ENCODE measurements around the gene ARFIP1.

Gene ARFIP1, protein sequence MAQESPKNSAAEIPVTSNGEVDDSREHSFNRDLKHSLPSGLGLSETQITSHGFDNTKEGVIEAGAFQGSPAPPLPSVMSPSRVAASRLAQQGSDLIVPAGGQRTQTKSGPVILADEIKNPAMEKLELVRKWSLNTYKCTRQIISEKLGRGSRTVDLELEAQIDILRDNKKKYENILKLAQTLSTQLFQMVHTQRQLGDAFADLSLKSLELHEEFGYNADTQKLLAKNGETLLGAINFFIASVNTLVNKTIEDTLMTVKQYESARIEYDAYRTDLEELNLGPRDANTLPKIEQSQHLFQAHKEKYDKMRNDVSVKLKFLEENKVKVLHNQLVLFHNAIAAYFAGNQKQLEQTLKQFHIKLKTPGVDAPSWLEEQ

DNA sequence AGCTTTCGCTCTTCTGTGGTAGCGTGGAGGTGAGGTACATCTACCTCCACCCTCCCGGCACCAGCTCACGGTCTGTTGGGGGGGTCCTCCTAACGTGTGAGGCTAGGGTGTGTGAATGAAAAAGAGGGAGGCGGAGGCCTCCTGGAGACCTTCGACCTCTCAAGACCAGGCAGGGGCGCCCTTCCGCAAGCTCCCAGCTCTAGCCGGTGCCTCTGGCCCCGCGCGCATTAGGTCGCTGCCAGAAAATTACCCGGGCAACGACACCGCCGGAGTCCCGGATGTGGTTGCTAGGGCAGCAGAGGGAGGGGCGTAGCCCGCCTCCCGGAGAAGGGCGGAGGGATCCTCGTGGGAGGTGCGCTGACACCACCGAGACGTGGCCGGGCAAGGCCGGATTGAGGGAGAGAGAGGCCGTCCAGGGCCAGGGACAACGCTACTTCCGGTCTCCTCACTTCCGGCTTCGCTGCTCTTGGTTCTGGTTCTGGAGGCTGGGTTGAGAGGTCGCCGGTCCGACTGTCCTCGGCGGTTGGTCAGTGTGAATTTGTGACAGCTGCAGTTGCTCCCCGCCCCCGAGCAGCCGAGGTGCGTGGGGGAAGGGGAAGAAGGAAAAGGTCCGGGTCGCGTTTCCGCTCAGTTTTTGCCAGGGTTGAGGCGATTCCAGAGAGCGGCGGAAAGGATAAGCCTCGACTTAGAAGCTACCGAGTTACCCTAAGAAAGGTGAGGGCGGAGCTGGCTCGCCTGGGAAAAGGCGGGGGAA is at the start of gene ARFIP1, which contains the start of gene TIGD4:
Gene ARFIP1 (plus strand): TSS at position 442 of the 754 bp plus-strand sequence. CDS start 49,680 bp downstream, outside the sequence.
Gene TIGD4 (minus strand): TSS at position 218 of the 754 bp plus-strand sequence. CDS start 8,726 bp downstream, outside the sequence.
- TF ChIP-seq SUZ12 (IDR thresholded peaks at IDR 0.05; ENCODE audit: extremely low read depth, insufficient read depth, insufficient read length) (no peak), YY1 (IDR thresholded peaks at IDR 0.05; ENCODE audit: insufficient read depth, insufficient read length) (no peak), ZNF274 (IDR thresholded peaks at IDR 0.05; ENCODE audit: low read depth, low read length) (no peak)
- peak; percentile 93 for DNase-seq (ENCODE audit: low read depth, low spot score)
- H3K9me3 ChIP-seq (ENCODE audit: insufficient read depth, low read length): no peaks in the 10 kb centered on the region
- H3K4me1 ChIP-seq (ENCODE audit: insufficient read depth, insufficient read length): no peaks in the 10 kb centered on the region
- H3K36me3 ChIP-seq (ENCODE audit: insufficient read depth, insufficient read length, low read length): no peaks in the 10 kb centered on the region
- H3K9ac ChIP-seq (ENCODE audit: insufficient read length, low read depth): peak within 1 kb of the TSS; percentile 91
- H3K4me3 ChIP-seq (ENCODE audit: insufficient read length, low read depth): peak within 1 kb of the TSS; percentile 90
- no peaks in the 10 kb centered on the region for H3K27me3 ChIP-seq (ENCODE audit: insufficient read depth, insufficient read length)

DNA sequence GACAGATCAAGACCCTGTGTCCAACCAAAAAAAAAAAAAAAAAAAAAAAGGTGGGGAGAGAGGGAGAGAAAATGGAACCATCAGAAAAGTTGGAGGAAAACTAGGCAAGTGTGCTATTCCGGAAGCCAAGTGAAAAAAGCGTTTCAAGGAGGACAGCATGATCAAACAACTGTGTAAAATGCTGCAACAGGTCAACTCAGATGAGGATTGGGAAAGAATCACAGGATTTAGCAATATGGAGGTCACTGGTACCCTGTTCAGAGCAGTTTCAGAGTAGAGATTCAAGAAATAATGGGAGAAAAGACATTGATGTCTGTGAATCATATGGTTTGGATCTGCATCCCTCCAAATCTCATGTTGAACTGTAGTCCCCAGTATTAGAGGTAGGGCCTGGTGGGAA is 47.8 kb upstream of the ARFIP1 start:
- DNase-seq (ENCODE audit: low read depth, low spot score): no peak
- no peak overlapping the region for H3K9ac ChIP-seq (ENCODE audit: insufficient read length, low read depth)
- no peaks in the 10 kb centered on the region for H3K27me3 ChIP-seq (ENCODE audit: insufficient read depth, insufficient read length)
- H3K4me3 ChIP-seq (ENCODE audit: insufficient read length, low read depth): no peak overlapping the region
- H3K4me1 ChIP-seq (ENCODE audit: insufficient read depth, insufficient read length): no peaks in the 10 kb centered on the region
- H3K36me3 ChIP-seq (ENCODE audit: insufficient read depth, insufficient read length, low read length): no peaks in the 10 kb centered on the region
- H3K9me3 ChIP-seq (ENCODE audit: insufficient read depth, low read length): no peaks in the 10 kb centered on the region
- TF ChIP-seq ZNF274 (IDR thresholded peaks at IDR 0.05; ENCODE audit: low read depth, low read length) (no peak), SUZ12 (IDR thresholded peaks at IDR 0.05; ENCODE audit: extremely low read depth, insufficient read depth, insufficient read length) (no peak), YY1 (IDR thresholded peaks at IDR 0.05; ENCODE audit: insufficient read depth, insufficient read length) (no peak)

DNA sequence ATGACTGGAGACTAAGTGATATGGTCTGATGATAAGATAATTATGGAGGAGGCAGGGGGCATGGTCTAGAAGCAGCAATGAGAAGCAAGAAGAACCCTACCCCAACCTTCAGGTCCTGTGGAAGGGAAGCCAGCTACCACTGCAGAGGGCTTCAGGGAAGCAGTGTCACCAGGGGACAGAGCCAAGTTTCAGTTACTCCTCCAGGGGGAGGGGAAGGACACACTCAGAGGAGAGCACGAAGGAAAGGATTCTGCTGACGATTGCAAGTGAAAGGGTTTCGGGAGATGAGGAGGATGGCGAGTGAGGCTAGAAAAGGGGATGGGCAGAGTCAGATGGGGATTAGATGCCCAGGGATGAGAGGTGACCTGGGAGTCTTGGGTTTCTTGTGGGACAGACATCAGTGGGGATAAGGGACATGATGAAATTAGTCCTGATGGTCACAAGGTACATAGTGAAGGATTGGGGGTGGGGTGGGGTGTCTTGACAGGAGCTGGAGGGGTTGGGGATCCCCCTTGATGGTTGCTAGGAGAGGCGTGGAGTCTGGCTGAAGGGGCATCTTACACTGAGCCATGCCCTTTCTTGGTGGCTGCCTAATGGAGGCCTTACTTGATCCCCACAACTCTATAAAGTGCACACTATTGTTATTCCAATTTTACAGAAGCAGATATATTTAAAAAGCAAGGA is 45.6 kb upstream of the ARFIP1 start:
- H3K27me3 ChIP-seq (ENCODE audit: insufficient read depth, insufficient read length): no peaks in the 10 kb centered on the region
- no peaks in the 10 kb centered on the region for H3K9me3 ChIP-seq (ENCODE audit: insufficient read depth, low read length)
- H3K4me1 ChIP-seq (ENCODE audit: insufficient read depth, insufficient read length): no peaks in the 10 kb centered on the region
- TF ChIP-seq SUZ12 (IDR thresholded peaks at IDR 0.05; ENCODE audit: extremely low read depth, insufficient read depth, insufficient read length): no peak
- TF ChIP-seq YY1 (IDR thresholded peaks at IDR 0.05; ENCODE audit: insufficient read depth, insufficient read length): no peak
- no peak for TF ChIP-seq ZNF274 (IDR thresholded peaks at IDR 0.05; ENCODE audit: low read depth, low read length)
- no peaks in the 10 kb centered on the region for H3K36me3 ChIP-seq (ENCODE audit: insufficient read depth, insufficient read length, low read length)
- no peak overlapping the region for H3K4me3 ChIP-seq (ENCODE audit: insufficient read length, low read depth)
- no peak for DNase-seq (ENCODE audit: low read depth, low spot score)
- H3K9ac ChIP-seq (ENCODE audit: insufficient read length, low read depth): no peak overlapping the region

DNA sequence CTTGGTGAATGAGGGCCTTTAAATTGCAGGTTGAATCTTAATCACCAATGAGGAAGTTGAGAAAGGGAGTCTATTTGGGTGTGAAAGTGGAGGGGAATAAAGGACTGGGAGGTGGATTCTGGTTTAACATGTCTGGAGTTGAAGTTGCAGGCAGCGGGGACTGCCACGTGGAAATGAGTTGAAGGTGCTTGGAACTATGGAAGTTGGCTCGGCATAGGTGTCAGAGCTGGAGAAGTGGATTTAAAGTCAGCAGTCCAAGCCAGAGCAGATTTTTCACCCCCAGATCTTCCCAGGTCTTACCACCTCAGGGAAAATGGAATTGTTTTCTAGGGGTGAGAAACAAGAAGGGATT is 45.1 kb upstream of the ARFIP1 start:
- no peaks in the 10 kb centered on the region for H3K4me1 ChIP-seq (ENCODE audit: insufficient read depth, insufficient read length)
- DNase-seq (ENCODE audit: low read depth, low spot score): no peak
- H3K36me3 ChIP-seq (ENCODE audit: insufficient read depth, insufficient read length, low read length): no peaks in the 10 kb centered on the region
- TF ChIP-seq SUZ12 (IDR thresholded peaks at IDR 0.05; ENCODE audit: extremely low read depth, insufficient read depth, insufficient read length): no peak
- no peak for TF ChIP-seq ZNF274 (IDR thresholded peaks at IDR 0.05; ENCODE audit: low read depth, low read length)
- no peak for TF ChIP-seq YY1 (IDR thresholded peaks at IDR 0.05; ENCODE audit: insufficient read depth, insufficient read length)
- H3K9ac ChIP-seq (ENCODE audit: insufficient read length, low read depth): no peak overlapping the region
- H3K9me3 ChIP-seq (ENCODE audit: insufficient read depth, low read length): no peaks in the 10 kb centered on the region
- no peak overlapping the region for H3K4me3 ChIP-seq (ENCODE audit: insufficient read length, low read depth)
- no peaks in the 10 kb centered on the region for H3K27me3 ChIP-seq (ENCODE audit: insufficient read depth, insufficient read length)

GRCh38 chr4:152735396-152735859 is 44.3 kb upstream of the ARFIP1 start:
- DNase-seq (ENCODE audit: low read depth, low spot score): no peak
- no peak for TF ChIP-seq ZNF274 (IDR thresholded peaks at IDR 0.05; ENCODE audit: low read depth, low read length)
- no peak for TF ChIP-seq YY1 (IDR thresholded peaks at IDR 0.05; ENCODE audit: insufficient read depth, insufficient read length)
- TF ChIP-seq SUZ12 (IDR thresholded peaks at IDR 0.05; ENCODE audit: extremely low read depth, insufficient read depth, insufficient read length): no peak
- no peaks in the 10 kb centered on the region for H3K27me3 ChIP-seq (ENCODE audit: insufficient read depth, insufficient read length)

GRCh38 chr4:152735906-152736305 is 43.8 kb upstream of the ARFIP1 start:
- Histone ChIP-seq H3K4me3 (ENCODE audit: insufficient read length, low read depth) (no peak overlapping the region), H3K36me3 (ENCODE audit: insufficient read depth, insufficient read length, low read length) (no peaks in the 10 kb centered on the region), H3K9ac (ENCODE audit: insufficient read length, low read depth) (no peak overlapping the region), H3K27me3 (ENCODE audit: insufficient read depth, insufficient read length) (no peaks in the 10 kb centered on the region), H3K9me3 (ENCODE audit: insufficient read depth, low read length) (no peaks in the 10 kb centered on the region), H3K4me1 (ENCODE audit: insufficient read depth, insufficient read length) (no peaks in the 10 kb centered on the region)
- no peak for DNase-seq (ENCODE audit: low read depth, low spot score)
- TF ChIP-seq ZNF274 (IDR thresholded peaks at IDR 0.05; ENCODE audit: low read depth, low read length) (no peak), SUZ12 (IDR thresholded peaks at IDR 0.05; ENCODE audit: extremely low read depth, insufficient read depth, insufficient read length) (no peak), YY1 (IDR thresholded peaks at IDR 0.05; ENCODE audit: insufficient read depth, insufficient read length) (no peak)

More at GRCh38 chr4:152735396-152735859, 44.3 kb upstream of the ARFIP1 start:
- H3K9me3 ChIP-seq (ENCODE audit: insufficient read depth, low read length): no peaks in the 10 kb centered on the region
- H3K4me3 ChIP-seq (ENCODE audit: insufficient read length, low read depth): no peak overlapping the region
- no peaks in the 10 kb centered on the region for H3K4me1 ChIP-seq (ENCODE audit: insufficient read depth, insufficient read length)
- H3K36me3 ChIP-seq (ENCODE audit: insufficient read depth, insufficient read length, low read length): no peaks in the 10 kb centered on the region
- H3K9ac ChIP-seq (ENCODE audit: insufficient read length, low read depth): no peak overlapping the region
